Measurements from ENCODE around the gene FAM181B. TPM values are rescaled to one million over a fixed set of nuclear protein-coding genes. Genes with fewer than 3 reads are reported as not detected.
"Not testable (repeated sequence)": the region's sequence is repeated elsewhere in the genome, so short reads cannot be mapped to it uniquely, and the experiment has no call there.

Gene FAM181B
- total and polyA plus RNA-seq, 2 donors (not counting 3 experiments of a cell fraction or from before 2014, with no cell fraction given), result not detected

GRCh38 chr11:82689347-82689746 lies 44.3 kb downstream of the FAM181B start:
- POLR2A ChIA-PET; H3K79me2 ChIP-seq (ENCODE audit: control insufficient read depth, insufficient read depth, low read length); H3K9me3 ChIP-seq (replicated peaks; ENCODE audit: control insufficient read depth, insufficient read depth, low read length); H3K9me1 ChIP-seq (replicated peaks; ENCODE audit: control insufficient read depth, extremely low read depth, insufficient read depth, low read length); dilution Hi-C loops (cut with MboI; ENCODE audit: extremely low pct_ligation_motif_present, low sequenced_read_pairs); BruUV-seq (replicated peaks); DNase-seq (ENCODE audit: low read depth, low spot score); H4K20me1 ChIP-seq (replicated peaks; ENCODE audit: control insufficient read depth, extremely low read depth, insufficient read depth, low read length); FAIRE-seq; H3K4me1 ChIP-seq (ENCODE audit: control insufficient read depth, extremely low read depth, insufficient read depth, low read length); H2AFZ ChIP-seq (ENCODE audit: low read depth, low read length); H3K27ac ChIP-seq (ENCODE audit: insufficient read depth, low read depth, low read length); H3K4me2 ChIP-seq (ENCODE audit: insufficient read depth, low read length); intact Hi-C loops (cut with micrococcal nuclease); H3K4me3 ChIP-seq (replicated peaks in 1 of 3; ENCODE audit: insufficient read depth in 1 of 3, low read depth in 1 of 3, low read length in 3 of 3); H3K9ac ChIP-seq (replicated peaks; ENCODE audit: extremely low read depth, insufficient read depth, low read length); H3K36me3 ChIP-seq (ENCODE audit: control insufficient read depth in 2 of 2, extremely low read depth in 1 of 2, insufficient read depth in 2 of 2, low read length in 2 of 2): not testable (repeated sequence)
- CTCF ChIA-PET, result interaction anchor here (2.2 kb wide), 1 partner anchor 12 kb away, joined by 7 read pairs; no protein-coding TSS in a partner anchor
- peaks cover 7 to 10% of the 10 kb centered on the region in 2 experiments for H3K27me3 ChIP-seq (ENCODE audit: control insufficient read depth in 2 of 2, insufficient read depth in 2 of 2, low read length in 2 of 2)

GRCh38 chr11:82686211-82686610 lies 47.5 kb downstream of the FAM181B start:
- Histone ChIP-seq H3K4me1 (ENCODE audit: control insufficient read depth, extremely low read depth, insufficient read depth, low read length) (no peaks in the 10 kb centered on the region), H4K20me1 (replicated peaks; ENCODE audit: control insufficient read depth, extremely low read depth, insufficient read depth, low read length) (no peaks in the 10 kb centered on the region), H3K4me3 (replicated peaks in 1 of 3; ENCODE audit: insufficient read depth in 1 of 3, low read depth in 1 of 3, low read length in 3 of 3) (no peak overlapping the region), H3K36me3 (ENCODE audit: control insufficient read depth in 2 of 2, extremely low read depth in 1 of 2, insufficient read depth in 2 of 2, low read length in 2 of 2) (no peaks in the 10 kb centered on the region), H3K9me3 (replicated peaks; ENCODE audit: control insufficient read depth, insufficient read depth, low read length) (no peaks in the 10 kb centered on the region), H3K27ac (ENCODE audit: insufficient read depth, low read depth, low read length) (no peak overlapping the region), H3K9me1 (replicated peaks; ENCODE audit: control insufficient read depth, extremely low read depth, insufficient read depth, low read length) (no peaks in the 10 kb centered on the region), H3K27me3 (ENCODE audit: control insufficient read depth in 2 of 2, insufficient read depth in 2 of 2, low read length in 2 of 2) (peaks cover 4 to 8% of the 10 kb centered on the region in 2 experiments), H3K79me2 (ENCODE audit: control insufficient read depth, insufficient read depth, low read length) (no peaks in the 10 kb centered on the region), H3K4me2 (ENCODE audit: insufficient read depth, low read length) (no peak overlapping the region), H2AFZ (ENCODE audit: low read depth, low read length) (no peak overlapping the region), H3K9ac (replicated peaks; ENCODE audit: extremely low read depth, insufficient read depth, low read length) (no peak overlapping the region)
- TF ChIP-seq MAX (IDR thresholded peaks at IDR 0.05; ENCODE audit: insufficient read depth, insufficient read length) (no peak), MYC (IDR thresholded peaks at IDR 0.05; ENCODE audit: low read depth, low read length) (no peak), JUN (IDR thresholded peaks at IDR 0.05; ENCODE audit: borderline replicate concordance, insufficient read depth, insufficient read length, low read depth) (no peak), EZH2 (IDR thresholded peaks at IDR 0.05; ENCODE audit: borderline replicate concordance, low read depth, low read length, severe bottlenecking) (no peak), FOS (IDR thresholded peaks at IDR 0.05; ENCODE audit: borderline replicate concordance, insufficient read depth, low read length) (no peak)
- FAIRE-seq, result no peak
- BruUV-seq (replicated peaks), result no TSS peak
- ChIA-PET POLR2A (no interaction called here), CTCF (interaction anchor here (1.0 to 3.7 kb wide), 3 partner anchors 10 to 20 kb away, joined by 3 to 14 read pairs (median 3); no protein-coding TSS in a partner anchor)
- dilution Hi-C loops (cut with MboI; ENCODE audit: extremely low pct_ligation_motif_present, low sequenced_read_pairs) (no loop called here), intact Hi-C loops (cut with micrococcal nuclease) (no loop called here)
- no peak for DNase-seq (ENCODE audit: low read depth, low spot score)
